KMS-11 (cell line): Measurements from ENCODE around the gene PIP4K2C.

Experiments used
- H2AFZ ChIP-seq: fragments of 200-600 bp; sonication (generic); 2 replicates; pipeline ENCODE4 v1.6.1; 2016; ENCODE audit warnings: antibody characterized with exemption, mixed run types, low read depth
- H3K27ac ChIP-seq: fragments of 200-600 bp; sonication (generic); 2 replicates; pipeline ENCODE4 v1.6.1; 2016; ENCODE audit warnings: mild to moderate bottlenecking, mixed run types
- H3K27me3 ChIP-seq: fragments of 200-600 bp; sonication (generic); 2 replicates; pipeline ENCODE4 v1.6.1; 2017; ENCODE audit warnings: mild to moderate bottlenecking, low read depth, mixed run types, moderate library complexity; ENCODE audit not compliant: insufficient read depth
- H3K36me3 ChIP-seq: fragments of 200-600 bp; sonication (generic); 2 replicates; pipeline ENCODE4 v1.6.1; 2017; ENCODE audit warnings: mild to moderate bottlenecking, mixed run types; ENCODE audit not compliant: insufficient read depth
- H3K4me1 ChIP-seq: fragments of 200-600 bp; sonication (generic); 2 replicates; pipeline ENCODE4 v1.6.1; 2016; ENCODE audit warnings: mild to moderate bottlenecking, low read depth, mixed run types; ENCODE audit not compliant: poor library complexity, severe bottlenecking
- H3K4me2 ChIP-seq: fragments of 200-600 bp; sonication (generic); 2 replicates; pipeline ENCODE4 v1.7.0; 2016; ENCODE audit warnings: mild to moderate bottlenecking, mixed run types
- H3K4me3 ChIP-seq: fragments of 200-600 bp; sonication (generic); IDR thresholded peaks from 2 replicates; pipeline ENCODE4 v1.6.1; 2017; ENCODE audit warnings: low read depth, low read length, mixed read lengths; ENCODE audit not compliant: insufficient read depth
- H3K79me2 ChIP-seq: fragments of 200-600 bp; sonication (generic); 2 replicates; pipeline ENCODE4 v1.6.1; 2016; ENCODE audit warnings: low read depth, mixed run types; ENCODE audit not compliant: insufficient read depth
- H3K9ac ChIP-seq: fragments of 200-600 bp; sonication (generic); 2 replicates; pipeline ENCODE4 v1.6.1; 2016; ENCODE audit warnings: mild to moderate bottlenecking, mixed run types
- H4K20me1 ChIP-seq: fragments of 200-600 bp; sonication (generic); 2 replicates; pipeline ENCODE4 v1.6.1; 2016; ENCODE audit warnings: mild to moderate bottlenecking, mixed run types; ENCODE audit not compliant: insufficient read depth
- CTCF ChIP-seq: fragments of 200-600 bp; sonication (generic); conservative IDR thresholded peaks from 2 replicates; pipeline ENCODE4 v1.6.1; 2017; ENCODE audit warnings: low read depth, mild to moderate bottlenecking, antibody characterized with exemption, low read length, moderate library complexity, mixed read lengths

Gene PIP4K2C

DNA sequence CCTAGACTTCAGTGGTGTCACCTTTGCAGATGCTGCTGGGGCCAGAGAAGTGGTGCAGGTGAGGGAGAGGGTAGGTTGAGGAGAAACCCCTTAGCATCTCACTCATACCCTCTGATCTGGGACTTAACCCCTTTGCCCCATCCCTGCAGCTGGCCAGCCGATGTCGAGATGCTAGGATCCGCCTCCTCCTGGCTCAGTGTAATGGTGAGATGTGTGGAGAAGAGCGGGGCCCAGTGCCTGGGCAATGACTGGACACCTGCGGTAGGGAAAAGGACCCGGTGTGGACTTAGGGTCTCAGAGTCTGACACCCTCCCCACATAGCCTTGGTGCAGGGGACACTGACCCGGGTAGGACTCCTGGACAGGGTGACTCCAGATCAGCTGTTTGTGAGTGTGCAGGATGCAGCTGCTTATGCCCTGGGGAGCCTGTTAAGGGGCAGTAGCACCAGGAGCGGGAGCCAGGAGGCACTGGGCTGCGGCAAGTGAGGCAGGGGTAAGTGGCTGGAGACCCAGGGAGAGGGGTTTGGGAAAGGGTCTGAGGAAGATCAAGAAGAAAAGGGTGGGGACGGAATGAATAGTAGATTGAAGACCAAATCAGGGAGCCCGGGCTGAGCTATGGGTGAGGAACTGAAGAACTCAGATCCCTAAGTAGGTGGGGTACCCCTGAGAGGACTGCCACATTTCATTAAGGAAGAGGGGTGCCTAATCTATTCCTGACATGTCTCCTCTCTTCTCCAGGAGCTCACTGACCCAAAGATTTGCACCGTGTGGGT, 34.5 kb downstream of the PIP4K2C start:
- no peak for TF ChIP-seq CTCF
- Histone ChIP-seq H3K27me3 (peaks cover 18% of the 10 kb centered on the region), H3K27ac (no peak overlapping the region), H3K4me3 (no peak overlapping the region), H3K9ac (no peak overlapping the region), H3K4me2 (no peak overlapping the region), H2AFZ (no peak overlapping the region), H3K36me3 (no peaks in the 10 kb centered on the region; the same call in 1 of the 2 replicates), H3K79me2 (no peaks in the 10 kb centered on the region), H3K4me1 (peaks cover 5% of the 10 kb centered on the region), H4K20me1 (no peaks in the 10 kb centered on the region)

GRCh38 chr12:57626111-57626920, 35.3 kb downstream of the PIP4K2C start:
- Histone ChIP-seq H2AFZ (no peak overlapping the region), H4K20me1 (no peaks in the 10 kb centered on the region), H3K27me3 (peaks cover 18% of the 10 kb centered on the region), H3K4me2 (no peak overlapping the region), H3K9ac (no peak overlapping the region), H3K4me3 (no peak overlapping the region), H3K36me3 (no peaks in the 10 kb centered on the region; the same call in 1 of the 2 replicates), H3K27ac (no peak overlapping the region), H3K79me2 (no peaks in the 10 kb centered on the region), H3K4me1 (peaks cover 2% of the 10 kb centered on the region)
- no peak for TF ChIP-seq CTCF

- H4K20me1 ChIP-seq: no peaks in the 10 kb centered on the region
- no peaks in the 10 kb centered on the region for H3K79me2 ChIP-seq
- H3K9ac ChIP-seq: no peak overlapping the region
- H3K27ac ChIP-seq: no peak overlapping the region
- no peak overlapping the region for H3K4me3 ChIP-seq
- H3K27me3 ChIP-seq: peaks cover 16% of the 10 kb centered on the region
- no peak overlapping the region for H2AFZ ChIP-seq
- no peaks in the 10 kb centered on the region; the same call in 1 of the 2 replicates for H3K36me3 ChIP-seq
- H3K4me1 ChIP-seq: peaks cover 4% of the 10 kb centered on the region
- no peak overlapping the region for H3K4me2 ChIP-seq
- TF ChIP-seq CTCF: no peak
These were observed 36.0 kb downstream of the PIP4K2C start for GRCh38 chr12:57626921-57627445.

- Histone ChIP-seq H4K20me1 (no peaks in the 10 kb centered on the region), H3K79me2 (peaks cover 3% of the 10 kb centered on the region; the same call in 1 of the 2 replicates), H3K4me2 (no peak overlapping the region), H3K9ac (no peak overlapping the region), H3K27me3 (peaks cover 9% of the 10 kb centered on the region), H2AFZ (no peak overlapping the region), H3K4me3 (no peak overlapping the region), H3K36me3 (no peaks in the 10 kb centered on the region; the same call in 1 of the 2 replicates), H3K4me1 (peaks cover 4% of the 10 kb centered on the region), H3K27ac (no peak overlapping the region)
- no peak for TF ChIP-seq CTCF
These were observed 36.7 kb downstream of the PIP4K2C start for GRCh38 chr12:57627501-57628279.
